T follicular helper cell (primary cell): ENCODE results near the gene SEC23B.
"Not testable (repeated sequence)": the region's sequence is repeated elsewhere in the genome, so short reads cannot be mapped to it uniquely, and the experiment has no call there.

Source experiments
- DNase-seq: peaks from one replicate; pipeline ENCODE4 v3.0.0-alpha.2; 2020; ENCODE audit warnings: low read depth

SEC23B gene

GRCh38 chr20:18524646-18525045 lies 16.9 kb downstream of the SEC23B start:
- no peak for DNase-seq

GRCh38 chr20:18526761-18527160 lies 19.0 kb downstream of the SEC23B start:
- not testable (repeated sequence) for DNase-seq

GRCh38 chr20:18527339-18527738 lies 19.6 kb downstream of the SEC23B start:
- DNase-seq = no peak

- DNase-seq = no peak
These were observed 20.1 kb downstream of the SEC23B start for GRCh38 chr20:18527836-18528235.

DNA sequence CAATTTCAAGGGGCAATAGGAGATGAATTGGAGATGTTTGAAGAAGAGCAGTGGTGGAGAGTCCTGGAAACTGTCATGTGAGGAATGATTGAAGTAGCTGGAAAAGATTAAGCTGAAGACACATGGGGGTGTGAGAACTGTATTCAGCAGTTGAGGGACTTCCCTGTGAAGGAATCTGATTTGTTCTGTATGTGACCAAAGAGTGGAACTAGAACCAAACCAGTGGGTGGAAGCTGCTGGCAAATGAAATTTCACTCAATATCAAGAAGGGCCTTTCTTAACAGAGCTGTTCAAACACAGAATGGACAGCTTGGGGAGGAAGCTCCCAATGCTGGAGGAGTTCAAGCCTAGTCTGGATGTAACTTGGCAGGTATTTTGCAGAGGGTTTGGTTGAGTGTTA lies 21.3 kb downstream of the SEC23B start:
- DNase-seq = no peak

- no peak for DNase-seq
These were observed 24.9 kb downstream of the SEC23B start for GRCh38 chr20:18532626-18533025.

DNA sequence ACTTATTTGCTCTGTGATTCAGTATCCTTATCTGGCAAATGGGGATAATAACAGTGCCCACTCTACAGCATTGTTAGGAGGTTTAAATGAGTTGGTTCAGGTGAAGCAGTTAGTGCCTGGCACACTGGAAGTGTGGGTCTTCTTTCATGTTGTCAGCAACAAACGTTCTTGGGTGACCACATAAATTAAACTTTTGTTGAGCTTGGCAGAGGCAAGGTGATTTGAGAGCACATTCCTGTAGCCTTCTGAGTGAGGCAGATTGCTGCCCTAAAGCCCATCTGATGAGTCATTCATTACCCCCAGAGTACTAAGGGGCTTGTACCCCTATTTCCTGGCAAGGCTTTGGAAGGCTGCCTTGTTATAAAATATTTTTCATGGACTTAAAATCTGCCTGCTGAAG lies 25.8 kb downstream of the SEC23B start:
- no peak for DNase-seq

GRCh38 chr20:18533978-18534644 lies 26.4 kb downstream of the SEC23B start:
- no peak for DNase-seq

DNA sequence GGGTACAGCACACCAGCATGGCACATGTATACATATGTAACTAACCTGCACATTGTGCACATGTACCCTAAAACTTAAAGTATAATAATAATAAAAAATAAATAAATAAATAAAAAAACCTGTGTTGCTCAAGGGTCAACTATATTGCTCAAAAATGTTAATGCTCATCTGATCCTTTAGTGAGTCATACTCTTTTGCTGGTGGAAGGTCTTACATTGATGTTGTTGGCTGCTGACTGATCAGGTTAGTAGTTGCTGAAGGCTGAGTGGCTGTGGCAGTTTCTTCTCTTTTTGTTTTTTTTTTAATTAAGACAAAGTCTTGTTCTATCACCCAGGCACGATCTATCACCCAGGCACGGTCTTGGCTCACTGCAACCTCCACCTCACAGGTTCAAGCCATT lies 29.9 kb downstream of the SEC23B start:
- no peak for DNase-seq

GRCh38 chr20:18541741-18542140 lies 34.0 kb downstream of the SEC23B start:
- no peak for DNase-seq

DNA sequence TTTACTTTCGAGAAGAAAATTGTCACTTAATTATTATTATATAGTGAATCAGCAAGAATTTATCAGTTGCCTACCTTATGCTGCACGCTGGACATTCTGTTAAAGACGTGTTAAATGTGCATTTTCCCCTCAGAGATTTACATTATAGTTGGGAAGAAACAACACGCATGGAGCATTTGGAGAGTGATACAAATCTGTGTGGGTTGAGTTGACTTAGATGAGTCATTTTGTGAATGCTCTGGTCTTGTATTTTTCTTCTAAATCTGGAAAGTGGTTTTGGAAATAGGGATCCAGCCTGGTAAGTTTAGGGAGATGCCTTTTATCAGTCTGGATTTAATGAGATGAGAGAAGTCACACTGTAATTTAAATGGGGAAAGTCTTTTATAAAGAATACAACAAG lies 35.5 kb downstream of the SEC23B start:
- no peak for DNase-seq

DNA sequence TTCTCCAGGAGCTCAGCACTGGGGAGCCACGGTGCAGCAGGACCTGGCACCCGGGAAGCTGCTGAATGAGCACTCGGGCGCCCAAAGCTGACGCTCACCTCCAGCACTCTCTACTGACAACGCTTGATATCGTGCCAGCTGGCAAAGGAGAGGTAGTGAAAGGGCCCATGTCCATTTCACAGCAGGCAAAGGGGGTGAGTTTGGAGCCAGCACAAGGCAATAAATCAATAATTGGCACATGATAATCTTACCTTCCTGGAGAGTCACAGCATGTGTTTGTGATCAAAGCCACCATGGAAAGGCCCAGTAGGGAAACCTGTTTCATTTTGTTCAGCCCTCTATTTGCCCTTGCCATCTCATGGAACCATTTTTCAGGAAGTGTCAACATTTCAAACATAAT lies 36.2 kb downstream of the SEC23B start:
- DNase-seq = no peak

DNA sequence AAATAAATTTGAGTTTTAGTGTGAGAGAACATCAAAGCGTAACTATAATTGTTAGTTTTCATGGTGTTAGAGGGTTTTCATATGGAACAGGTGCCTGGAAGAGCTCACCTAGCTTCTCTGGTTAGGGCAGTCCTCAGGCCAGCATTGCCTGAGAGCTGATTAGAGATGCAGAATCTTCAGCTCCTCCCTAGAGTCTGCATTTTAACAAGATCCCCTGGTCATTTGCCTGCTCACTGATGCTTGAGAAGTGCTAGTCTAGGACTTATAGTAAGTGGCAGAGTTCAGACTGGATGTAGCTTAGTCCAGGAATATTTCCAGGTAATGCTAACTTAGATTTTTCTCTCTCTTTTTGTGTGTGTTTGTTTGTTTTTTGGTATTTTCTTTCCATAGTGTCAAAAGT lies 37.8 kb downstream of the SEC23B start:
- DNase-seq = no peak

- no peak for DNase-seq
These were observed 40.7 kb downstream of the SEC23B start for GRCh38 chr20:18548465-18548864.

DNA sequence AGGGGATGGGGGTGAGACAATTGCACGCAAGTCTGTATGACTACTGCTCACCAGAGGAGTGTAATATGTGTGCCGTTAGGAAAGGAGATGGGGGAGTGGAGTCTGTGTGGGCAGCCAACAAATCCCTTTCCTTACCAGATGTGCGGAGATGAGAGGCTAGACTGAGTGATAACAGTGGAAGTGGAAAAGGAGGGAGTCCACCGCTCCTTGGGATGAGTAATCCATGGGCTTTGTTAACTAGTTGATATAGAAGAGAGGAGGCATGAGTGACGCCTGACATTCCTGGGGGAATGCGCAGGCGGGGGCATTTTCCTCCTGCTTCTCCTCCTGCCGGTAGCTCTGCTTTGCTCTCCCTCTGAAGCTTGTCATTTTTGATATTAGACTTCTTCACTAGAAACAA lies 46.0 kb downstream of the SEC23B start:
- DNase-seq = no peak

- DNase-seq = peak; percentile 84
These were observed 59.4 kb downstream of the SEC23B start, which contains the start of gene SMIM26 for GRCh38 chr20:18566892-18567738. SMIM26 (plus strand) TSS chr20:18567432; CDS start chr20:18567479, 47 bp downstream.

DNA sequence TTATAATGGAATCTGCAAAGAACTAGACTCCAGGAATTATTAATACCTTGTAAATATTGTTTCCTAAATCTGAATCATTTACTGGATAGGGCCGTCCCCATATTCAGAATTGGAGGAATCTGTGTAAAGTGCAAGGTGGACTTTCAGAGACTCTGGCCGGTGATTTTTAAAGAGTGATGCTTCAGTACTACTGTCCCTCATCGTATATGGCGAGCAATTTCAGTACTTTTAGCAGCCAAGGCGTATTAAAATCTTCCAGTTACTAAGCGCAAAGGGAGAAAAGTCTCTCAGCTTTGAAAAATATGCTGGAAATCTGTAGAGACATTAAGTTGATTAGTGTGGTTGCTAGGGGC lies 60.0 kb downstream of the SEC23B start:
- DNase-seq = no peak

DNA sequence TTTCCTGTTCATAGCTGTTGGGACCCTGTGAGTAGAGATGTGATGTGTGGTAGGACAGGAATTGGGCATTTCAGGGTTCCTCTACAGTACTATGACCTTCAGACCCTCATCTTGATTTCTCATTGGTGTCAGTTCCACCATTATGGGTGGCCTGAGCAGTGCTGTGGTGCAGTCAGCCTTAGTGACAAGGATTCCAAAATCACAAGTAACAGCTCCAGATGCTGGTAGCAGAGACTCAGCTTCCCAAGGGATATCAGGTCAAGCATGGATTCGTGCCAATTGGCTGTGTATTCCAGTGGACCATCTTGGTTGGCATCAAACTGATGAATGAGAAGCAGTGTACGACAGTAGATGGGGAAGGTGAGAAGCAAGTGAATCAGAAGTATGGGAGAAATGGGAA lies 63.3 kb downstream of the SEC23B start:
- no peak for DNase-seq

DNA sequence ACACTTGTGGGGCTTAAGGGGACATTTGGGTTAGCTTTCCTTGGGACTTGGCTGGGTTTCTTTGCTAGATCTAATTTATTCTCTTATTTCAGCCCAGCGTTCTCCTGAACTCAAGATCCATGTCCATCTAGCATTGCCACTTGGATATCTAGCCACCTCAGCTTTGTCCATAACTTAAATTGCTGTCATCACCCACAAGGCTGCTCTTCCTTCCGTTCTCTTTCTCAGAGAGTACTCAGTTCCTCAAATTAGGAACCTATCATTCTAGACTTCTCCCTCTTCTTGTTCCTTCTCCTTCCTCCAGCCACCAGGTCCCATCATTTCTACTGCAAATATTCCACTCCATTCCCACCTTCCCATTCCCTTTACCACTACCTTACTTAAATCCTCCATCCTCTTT lies 63.8 kb downstream of the SEC23B start:
- DNase-seq = no peak

DNA sequence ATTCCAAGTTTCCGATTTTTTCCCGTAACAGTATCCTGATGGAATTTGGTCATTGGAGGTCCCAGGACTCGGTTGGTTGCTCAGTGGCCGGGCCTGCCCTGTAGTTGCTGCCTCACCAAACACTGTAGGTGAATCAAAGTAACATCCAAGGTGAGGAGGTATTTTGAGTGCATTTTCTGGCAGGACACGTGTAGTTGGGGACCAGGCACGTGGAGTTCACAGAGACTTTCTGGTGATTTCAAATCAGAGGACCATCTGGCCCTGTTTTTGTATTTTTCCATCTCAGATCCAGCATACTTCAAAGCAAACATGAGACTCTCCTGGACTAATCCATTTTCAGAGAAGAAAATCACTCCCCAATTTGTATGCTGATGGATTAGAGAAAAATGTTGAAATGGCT lies 70.2 kb downstream of the SEC23B start:
- no peak for DNase-seq

- DNase-seq = no peak
These were observed 70.8 kb downstream of the SEC23B start for GRCh38 chr20:18578581-18578980.

DNA sequence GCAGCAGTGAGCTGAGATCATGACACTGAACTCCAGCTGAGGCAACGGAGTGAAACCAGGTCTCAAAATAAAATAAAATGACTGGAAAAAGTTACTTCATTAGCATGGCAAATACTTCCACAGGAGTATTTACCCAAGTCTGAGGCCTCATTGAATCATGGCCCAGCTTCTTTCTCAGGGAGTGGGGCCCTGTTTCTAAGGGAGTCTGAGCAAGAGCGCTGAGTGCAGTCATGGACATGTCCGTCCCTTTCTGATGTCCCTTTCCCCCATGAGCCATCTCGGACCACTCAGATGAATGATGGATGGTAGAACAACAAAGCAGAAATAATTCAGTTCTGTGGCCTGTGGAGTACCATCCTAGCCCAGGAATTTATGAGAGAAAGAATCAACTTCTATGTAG lies 72.3 kb downstream of the SEC23B start:
- no peak for DNase-seq

- DNase-seq = no peak
These were observed 77.4 kb downstream of the SEC23B start for GRCh38 chr20:18585134-18585533.
